HG02678 (cell line): ENCODE results near the gene POTEE.
"Not testable (repeated sequence)": the region's sequence is repeated elsewhere in the genome, so short reads cannot be mapped to it uniquely, and the experiment has no call there.

Source experiments
- ATAC-seq: cut with Tn5 transposase; IDR thresholded peaks from one replicate; pipeline ENCODE4 v1.9.1; 2021; ENCODE audit warnings: mild to moderate bottlenecking, moderate library complexity; ENCODE audit not compliant: unreplicated experiment

Gene POTEE

GRCh38 chr2:131209030-131209772 is at the start of gene POTEE:
POTEE (plus strand) TSS chr2:131209536; CDS start chr2:131218403, 8,867 bp downstream.
- ATAC-seq, result not testable (repeated sequence)

GRCh38 chr2:131165562-131165961 is 43.8 kb upstream of the POTEE start:
- ATAC-seq, result not testable (repeated sequence)

- ATAC-seq, result no peak
These were observed 40.8 kb upstream of the POTEE start for GRCh38 chr2:131168538-131168937.

- ATAC-seq, result not testable (repeated sequence)
These were observed 31.3 kb upstream of the POTEE start for GRCh38 chr2:131178050-131178449.

GRCh38 chr2:131178721-131179418 is 30.5 kb upstream of the POTEE start:
- not testable (repeated sequence) for ATAC-seq

GRCh38 chr2:131181451-131181850 is 27.9 kb upstream of the POTEE start:
- not testable (repeated sequence) for ATAC-seq

- ATAC-seq, result not testable (repeated sequence)
These were observed 15.9 kb upstream of the POTEE start for GRCh38 chr2:131193421-131193820.

- not testable (repeated sequence) for ATAC-seq
These were observed 13.2 kb upstream of the POTEE start for GRCh38 chr2:131196186-131196585.

- no peak for ATAC-seq
These were observed 8.2 kb upstream of the POTEE start for GRCh38 chr2:131201098-131201497.

GRCh38 chr2:131207839-131208238 is 1.5 kb upstream of the POTEE start:
- ATAC-seq, result not testable (repeated sequence)

- ATAC-seq, result not testable (repeated sequence)
These were observed 403 bp downstream of the POTEE start for GRCh38 chr2:131209773-131210104.

GRCh38 chr2:131210434-131211211 is 1.3 kb downstream of the POTEE start:
- not testable (repeated sequence) for ATAC-seq

GRCh38 chr2:131217238-131217986 is 8.1 kb downstream of the POTEE start:
- ATAC-seq, result not testable (repeated sequence)

GRCh38 chr2:131235543-131236449 is 26.5 kb downstream of the POTEE start:
- not testable (repeated sequence) for ATAC-seq
